DOHH2 (cell line): ENCODE results near the gene BOLA2.
"Not testable (repeated sequence)": the region's sequence is repeated elsewhere in the genome, so short reads cannot be mapped to it uniquely, and the experiment has no call there.

ENCODE experiments used
- H3F3A ChIP-seq: fragments of 200-600 bp; sonication (generic), shearing (Covaris generic); 2 replicates; pipeline ENCODE4 v1.6.0; 2016; ENCODE audit warnings: antibody characterized with exemption, mild to moderate bottlenecking; ENCODE audit not compliant: control insufficient read depth, insufficient read depth
- H3K27ac ChIP-seq: fragments of 200-600 bp; sonication (generic); 2 replicates; pipeline ENCODE4 v1.5.1; 2014; ENCODE audit warnings: low read depth, mild to moderate bottlenecking, low read length, moderate library complexity
- H3K27me3 ChIP-seq: fragments of 200-600 bp; sonication (generic); 2 replicates; pipeline ENCODE4 v1.6.1; 2014; ENCODE audit warnings: mild to moderate bottlenecking, low read length, mixed read lengths; ENCODE audit not compliant: control insufficient read depth
- H3K36me3 ChIP-seq: fragments of 200-600 bp; sonication (generic); 2 replicates; pipeline ENCODE4 v1.6.1; 2014; ENCODE audit warnings: mild to moderate bottlenecking, low read length, moderate library complexity, mixed read lengths; ENCODE audit not compliant: control insufficient read depth
- H3K4me1 ChIP-seq: fragments of 200-600 bp; sonication (generic); 2 replicates; pipeline ENCODE4 v1.6.1; 2014; ENCODE audit warnings: mild to moderate bottlenecking, low read length, mixed read lengths; ENCODE audit not compliant: control insufficient read depth
- H3K4me2 ChIP-seq: fragments of 200-600 bp; sonication (generic); 2 replicates; pipeline ENCODE4 v1.6.0; 2014; ENCODE audit warnings: mild to moderate bottlenecking, low read length, moderate library complexity
- H3K4me3 ChIP-seq: fragments of 200-600 bp; sonication (generic); 2 replicates; pipeline ENCODE4 v1.5.1; 2014; ENCODE audit warnings: mild to moderate bottlenecking, low read length, mixed read lengths
- H3K79me2 ChIP-seq: fragments of 200-600 bp; sonication (generic); 2 replicates; pipeline ENCODE4 v1.6.1; 2014; ENCODE audit warnings: mild to moderate bottlenecking, low read length, mixed read lengths; ENCODE audit not compliant: control insufficient read depth
- H3K9me2 ChIP-seq: fragments of 200-600 bp; sonication (generic); replicated peaks from 2 replicates; pipeline ENCODE4 v1.6.1; 2014; ENCODE audit warnings: mild to moderate bottlenecking, low read length, mixed read lengths; ENCODE audit not compliant: control insufficient read depth
- H3K9me3 ChIP-seq: fragments of 200-600 bp; sonication (generic); 2 replicates; pipeline ENCODE4 v1.6.1; 2014; ENCODE audit warnings: antibody characterized with exemption, low read length, mixed read lengths; ENCODE audit not compliant: control insufficient read depth, insufficient read depth
- H4K20me1 ChIP-seq: fragments of 200-600 bp; sonication (generic); 2 replicates; pipeline ENCODE4 v1.6.0; 2014; ENCODE audit warnings: low read depth, mild to moderate bottlenecking, antibody characterized with exemption, low read length, moderate library complexity; ENCODE audit not compliant: control insufficient read depth, insufficient read depth

The BOLA2 gene

GRCh38 chr16:29459706-29460646 lies 5.8 kb upstream of the BOLA2 start, which contains the start of gene SULT1A4:
SULT1A4 (plus strand) TSS chr16:29459913; CDS start chr16:29461386, 1,473 bp downstream.
- H3F3A ChIP-seq, H3K27ac ChIP-seq, H4K20me1 ChIP-seq, H3K27me3 ChIP-seq, H3K36me3 ChIP-seq, H3K4me3 ChIP-seq, H3K4me2 ChIP-seq, H3K4me1 ChIP-seq, H3K79me2 ChIP-seq, H3K9me3 ChIP-seq, H3K9me2 ChIP-seq: not testable (repeated sequence)

- H3K9me2 ChIP-seq, H3K4me3 ChIP-seq, H3K27ac ChIP-seq, H3K36me3 ChIP-seq, H3K9me3 ChIP-seq, H3F3A ChIP-seq, H4K20me1 ChIP-seq, H3K4me2 ChIP-seq, H3K4me1 ChIP-seq, H3K79me2 ChIP-seq, H3K27me3 ChIP-seq: not testable (repeated sequence)
Observed at GRCh38 chr16:29457660-29458059, 3.5 kb upstream of the BOLA2 start.

GRCh38 chr16:29454828-29455227 lies 677 bp upstream of the BOLA2 start:
- not testable (repeated sequence) for H3K27me3 ChIP-seq, H3K9me3 ChIP-seq, H3K79me2 ChIP-seq, H3K4me1 ChIP-seq, H3K9me2 ChIP-seq, H3K4me3 ChIP-seq, H3K27ac ChIP-seq, H4K20me1 ChIP-seq, H3K4me2 ChIP-seq, H3K36me3 ChIP-seq, H3F3A ChIP-seq

- not testable (repeated sequence) for H4K20me1 ChIP-seq, H3K79me2 ChIP-seq, H3K9me2 ChIP-seq, H3K36me3 ChIP-seq, H3K9me3 ChIP-seq, H3K4me1 ChIP-seq, H3K27me3 ChIP-seq, H3K4me3 ChIP-seq, H3K4me2 ChIP-seq, H3K27ac ChIP-seq, H3F3A ChIP-seq
Observed at GRCh38 chr16:29453754-29454153, 397 bp downstream of the BOLA2 start.

GRCh38 chr16:29425390-29425789 lies 28.8 kb downstream of the BOLA2 start:
- H3K36me3 ChIP-seq, H3K4me2 ChIP-seq, H4K20me1 ChIP-seq, H3K79me2 ChIP-seq, H3K27ac ChIP-seq, H3K9me2 ChIP-seq, H3K4me1 ChIP-seq, H3K9me3 ChIP-seq, H3K27me3 ChIP-seq, H3F3A ChIP-seq, H3K4me3 ChIP-seq: not testable (repeated sequence)

- not testable (repeated sequence) for H3K79me2 ChIP-seq, H3K27ac ChIP-seq, H4K20me1 ChIP-seq, H3K4me1 ChIP-seq, H3K4me3 ChIP-seq, H3K36me3 ChIP-seq, H3K9me2 ChIP-seq, H3K27me3 ChIP-seq, H3K9me3 ChIP-seq, H3F3A ChIP-seq, H3K4me2 ChIP-seq
Observed at GRCh38 chr16:29423587-29423986, 30.6 kb downstream of the BOLA2 start.

- not testable (repeated sequence) for H3K27me3 ChIP-seq, H3K9me2 ChIP-seq, H3K4me1 ChIP-seq, H4K20me1 ChIP-seq, H3K79me2 ChIP-seq, H3K4me3 ChIP-seq, H3K9me3 ChIP-seq, H3K36me3 ChIP-seq, H3K4me2 ChIP-seq, H3K27ac ChIP-seq, H3F3A ChIP-seq
Observed at GRCh38 chr16:29405249-29405648, 48.9 kb downstream of the BOLA2 start.
